Measurements from ENCODE around the gene CCR1. TPM values are rescaled to one million over a fixed set of nuclear protein-coding genes. Genes with fewer than 3 reads are reported as not detected.

Gene CCR1
- total RNA-seq, 1 experiment from 2014 or later, result 0.10 TPM

DNA sequence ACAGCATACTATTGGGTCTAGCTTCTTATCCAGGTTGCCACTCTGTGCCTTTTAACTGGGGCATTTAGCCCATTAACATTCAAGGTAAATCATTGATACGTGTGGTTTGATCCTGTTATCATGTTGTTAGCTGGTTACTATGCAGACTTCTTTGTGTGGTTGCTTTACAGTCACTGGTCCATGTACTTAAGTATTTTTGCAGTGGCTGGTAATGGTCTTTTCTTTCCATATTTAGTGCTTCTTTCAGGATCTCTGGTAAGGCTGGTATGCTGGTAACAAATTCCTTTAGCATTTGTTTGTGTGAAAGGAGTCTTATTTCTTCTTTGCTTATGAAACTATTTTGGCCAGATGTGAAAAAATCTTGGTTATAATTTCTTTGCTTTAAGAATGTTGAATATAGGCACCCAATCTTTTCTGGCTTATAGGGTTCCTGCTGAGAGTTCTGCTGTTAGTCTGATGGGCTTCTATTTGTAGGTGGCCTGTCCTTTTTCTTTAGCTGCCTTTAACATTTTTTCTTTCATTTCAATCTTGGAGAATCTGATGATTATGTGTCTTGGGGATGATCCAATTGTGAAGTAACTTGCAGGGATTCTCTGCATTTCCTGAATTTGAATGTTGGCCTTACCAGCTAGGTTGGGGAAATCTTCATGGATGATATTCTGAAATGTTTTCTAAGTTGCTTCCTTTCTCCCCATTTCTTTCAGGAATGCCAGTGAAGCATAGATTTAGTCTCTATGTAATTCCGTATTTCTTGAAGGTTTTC, 39.3 kb downstream of the CCR1 start:
- no peak overlapping the region for H3K4me3 ChIP-seq (replicated peaks in 1 of 2; ENCODE audit: low read depth in 1 of 2, low read length in 2 of 2)
- intact Hi-C loops (cut with micrococcal nuclease), result no loop called here
- no peak overlapping the region for H3K27ac ChIP-seq (ENCODE audit: low read depth, low read length)
- no TSS peak for BruUV-seq (replicated peaks)
- no peaks in the 10 kb centered on the region for H3K36me3 ChIP-seq (ENCODE audit: control insufficient read depth in 1 of 2, insufficient read depth in 2 of 2, low read length in 2 of 2)
- no peak overlapping the region for H3K9ac ChIP-seq (ENCODE audit: low read length)
- DNase-seq (ENCODE audit: low read depth, low spot score) (no peak), ATAC-seq (no peak)
- no peaks in the 10 kb centered on the region for H3K79me2 ChIP-seq (ENCODE audit: insufficient read depth, low read length)
- POLR2A ChIA-PET, result no interaction called here
- RAD21 ChIA-PET (ENCODE audit: low non-redundant PET in 1 of 2, low total read pairs in 2 of 2, uncharacterized antibody in 2 of 2, unreplicated experiment in 2 of 2), result no interaction called here
- CTCF ChIA-PET, result no interaction called here
- no peak overlapping the region for H3K4me2 ChIP-seq (ENCODE audit: low read length)
- no peaks in the 10 kb centered on the region for H4K20me1 ChIP-seq (ENCODE audit: insufficient read depth)
- no peaks in the 10 kb centered on the region for H3K9me2 ChIP-seq (ENCODE audit: insufficient read depth)
- H3K4me1 ChIP-seq (ENCODE audit: control insufficient read depth in 1 of 2, insufficient read depth in 2 of 2, low read length in 2 of 2), result peaks cover 4% of the 10 kb centered on the region in 2 experiments; a peak in 3 of 4 replicates
- H3K9me3 ChIP-seq (ENCODE audit: control insufficient read depth in 1 of 2, insufficient read depth in 1 of 2, low read depth in 1 of 2, low read length in 2 of 2), result no peaks in the 10 kb centered on the region
- TF ChIP-seq YY1 (IDR thresholded peaks at IDR 0.05; ENCODE audit: extremely low read depth, insufficient replicate concordance, low read depth, low read length) (no peak), SRF (IDR thresholded peaks at IDR 0.05; ENCODE audit: low read depth) (no peak), EZH2phosphoT487 (IDR thresholded peaks at IDR 0.05; ENCODE audit: borderline replicate concordance) (no peak), ZNF274 (IDR thresholded peaks at IDR 0.05; ENCODE audit: low read depth, low read length) (no peak), TCF7L2 (IDR thresholded peaks at IDR 0.05; ENCODE audit: borderline replicate concordance, extremely low read depth, insufficient read depth, insufficient read length) (no peak), ELF1 (IDR thresholded peaks at IDR 0.05; ENCODE audit: borderline replicate concordance, low read depth) (no peak), EZH2 (IDR thresholded peaks at IDR 0.05) (no peak), ZFX (IDR thresholded peaks at IDR 0.05) (no peak)
- TF ChIP-seq, protein P1, sequence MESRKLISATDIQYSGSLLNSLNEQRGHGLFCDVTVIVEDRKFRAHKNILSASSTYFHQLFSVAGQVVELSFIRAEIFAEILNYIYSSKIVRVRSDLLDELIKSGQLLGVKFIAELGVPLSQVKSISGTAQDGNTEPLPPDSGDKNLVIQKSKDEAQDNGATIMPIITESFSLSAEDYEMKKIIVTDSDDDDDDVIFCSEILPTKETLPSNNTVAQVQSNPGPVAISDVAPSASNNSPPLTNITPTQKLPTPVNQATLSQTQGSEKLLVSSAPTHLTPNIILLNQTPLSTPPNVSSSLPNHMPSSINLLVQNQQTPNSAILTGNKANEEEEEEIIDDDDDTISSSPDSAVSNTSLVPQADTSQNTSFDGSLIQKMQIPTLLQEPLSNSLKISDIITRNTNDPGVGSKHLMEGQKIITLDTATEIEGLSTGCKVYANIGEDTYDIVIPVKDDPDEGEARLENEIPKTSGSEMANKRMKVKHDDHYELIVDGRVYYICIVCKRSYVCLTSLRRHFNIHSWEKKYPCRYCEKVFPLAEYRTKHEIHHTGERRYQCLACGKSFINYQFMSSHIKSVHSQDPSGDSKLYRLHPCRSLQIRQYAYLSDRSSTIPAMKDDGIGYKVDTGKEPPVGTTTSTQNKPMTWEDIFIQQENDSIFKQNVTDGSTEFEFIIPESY (IDR thresholded peaks at IDR 0.05; ENCODE audit: extremely low read depth, insufficient replicate concordance, low read length), result no peak
- H2AFZ ChIP-seq (ENCODE audit: low read depth, low read length, poor library complexity, severe bottlenecking), result no peak overlapping the region
- H3K27me3 ChIP-seq (ENCODE audit: insufficient read depth, low read length), result no peaks in the 10 kb centered on the region

Data from HCT116 (cell line).